Lower lobe of right lung (tissue), 2 donors: ENCODE measurements around the gene CKS2. TPM values are rescaled to one million over a fixed set of nuclear protein-coding genes. Genes with fewer than 3 reads are reported as not detected.
"Not testable (repeated sequence)": the region's sequence is repeated elsewhere in the genome, so short reads cannot be mapped to it uniquely, and the experiment has no call there.

Experiments
- ATAC-seq, 2 donors: fragments of 200-7000 bp; cut with Tn5 transposase; one replicate each; pipeline ENCODE4 v1.9.1; 2020 to 2022; ENCODE audit warnings: mild to moderate bottlenecking in 2 of 2, moderate library complexity in 2 of 2
- DNase-seq: peaks from one replicate; pipeline ENCODE4 v3.0.0-alpha.2; 2020
- H3K27ac ChIP-seq: fragments of 200-600 bp; one replicate; pipeline ENCODE4 v1.8.0; 2022
- H3K27me3 ChIP-seq: fragments of 200-600 bp; one replicate; pipeline ENCODE4 v1.8.0; 2022; ENCODE audit warnings: low read depth
- H3K36me3 ChIP-seq: fragments of 200-600 bp; one replicate; pipeline ENCODE4 v1.8.0; 2022; ENCODE audit warnings: mild to moderate bottlenecking
- H3K4me1 ChIP-seq: fragments of 200-600 bp; one replicate; pipeline ENCODE4 v1.8.0; 2022
- H3K4me3 ChIP-seq: fragments of 200-600 bp; one replicate; pipeline ENCODE4 v1.8.0; 2022; ENCODE audit warnings: mild to moderate bottlenecking
- H3K9me3 ChIP-seq: fragments of 200-600 bp; one replicate; pipeline ENCODE4 v1.8.0; 2022
- CTCF ChIP-seq: fragments of 200-600 bp; IDR thresholded peaks from one replicate; pipeline ENCODE4 v1.8.0; 2022; ENCODE audit warnings: antibody characterized with exemption, mild to moderate bottlenecking
- intact Hi-C: fragments of 100-400 bp; cut with DNase I; formaldehyde crosslinking; loops from one replicate; pipeline ENCODE4 v1.11.0; 2022
- total RNA-seq: library from RNA; stranded (reverse); fragmentation: NEBNext Ultra II Directional; extraction: Animal tissue kit (Norgen Biotek cat#: 25700); gene quantifications from one replicate; pipeline ENCODE4 v1.2.1, GENCODE V29; 2021
- donor health status: DM: no; HTN: yes; CAD: no; lungs with severe emphysema.

The CKS2 gene
- total RNA-seq, 1 donor from 2014 or later, result 16.6 TPM

- Histone ChIP-seq H3K9me3 (no peaks in the 10 kb centered on the region), H3K36me3 (peaks cover 100% of the 10 kb centered on the region), H3K4me3 (no peak overlapping the region), H3K4me1 (no peaks in the 10 kb centered on the region), H3K27ac (no peak overlapping the region), H3K27me3 (no peaks in the 10 kb centered on the region)
- DNase-seq, result no peak
- intact Hi-C loops, result no loop called here
- no peak for TF ChIP-seq CTCF
- ATAC-seq, result no peak
Measured at GRCh38 chr9:89330513-89330912, 19.5 kb downstream of the CKS2 start.

- peaks cover 100% of the 10 kb centered on the region for H3K36me3 ChIP-seq
- H3K4me1 ChIP-seq, result no peaks in the 10 kb centered on the region
- no peaks in the 10 kb centered on the region for H3K27me3 ChIP-seq
- DNase-seq (no peak), ATAC-seq (no peak)
- no peak for TF ChIP-seq CTCF
- intact Hi-C loops, result no loop called here
- H3K4me3 ChIP-seq, result no peak overlapping the region
- H3K27ac ChIP-seq, result no peak overlapping the region
- H3K9me3 ChIP-seq, result no peaks in the 10 kb centered on the region
Measured at GRCh38 chr9:89339807-89340206, 28.8 kb downstream of the CKS2 start.

GRCh38 chr9:89340332-89340731, 29.3 kb downstream of the CKS2 start:
- intact Hi-C loops, result no loop called here
- H3K27me3 ChIP-seq, result no peaks in the 10 kb centered on the region
- DNase-seq, result no peak
- no peaks in the 10 kb centered on the region for H3K4me1 ChIP-seq
- peaks cover 100% of the 10 kb centered on the region for H3K36me3 ChIP-seq
- no peak for ATAC-seq
- no peak for TF ChIP-seq CTCF
- no peak overlapping the region for H3K27ac ChIP-seq
- H3K9me3 ChIP-seq, result no peaks in the 10 kb centered on the region
- no peak overlapping the region for H3K4me3 ChIP-seq

GRCh38 chr9:89342213-89342612, 31.2 kb downstream of the CKS2 start:
- DNase-seq (no peak), ATAC-seq (no peak)
- no peak overlapping the region for H3K27ac ChIP-seq
- no peaks in the 10 kb centered on the region for H3K9me3 ChIP-seq
- TF ChIP-seq CTCF, result no peak
- H3K4me1 ChIP-seq, result no peaks in the 10 kb centered on the region
- H3K36me3 ChIP-seq, result peaks cover 100% of the 10 kb centered on the region
- H3K27me3 ChIP-seq, result no peaks in the 10 kb centered on the region
- no peak overlapping the region for H3K4me3 ChIP-seq
- intact Hi-C loops, result no loop called here

GRCh38 chr9:89342948-89343347, 32.0 kb downstream of the CKS2 start:
- intact Hi-C loops, result no loop called here
- peaks cover 100% of the 10 kb centered on the region for H3K36me3 ChIP-seq
- no peak overlapping the region for H3K4me3 ChIP-seq
- ATAC-seq (no peak), DNase-seq (no peak)
- no peak overlapping the region for H3K27ac ChIP-seq
- no peak for TF ChIP-seq CTCF
- no peaks in the 10 kb centered on the region for H3K27me3 ChIP-seq
- H3K9me3 ChIP-seq, result no peaks in the 10 kb centered on the region
- H3K4me1 ChIP-seq, result no peaks in the 10 kb centered on the region

- H3K4me3 ChIP-seq, H3K9me3 ChIP-seq, H3K27me3 ChIP-seq, ATAC-seq, intact Hi-C loops, H3K27ac ChIP-seq, H3K4me1 ChIP-seq, DNase-seq: not testable (repeated sequence)
- H3K36me3 ChIP-seq, result peaks cover 100% of the 10 kb centered on the region
Measured at GRCh38 chr9:89343812-89344211, 32.8 kb downstream of the CKS2 start.
